Vagina (tissue), 2 donors: ENCODE measurements around the gene CRYM.

ENCODE experiments used
- POLR2A ChIP-seq, 2 donors: fragments of 450-650 bp; IDR thresholded peaks; one replicate each; pipeline ENCODE4 v1.6.1; 2017; ENCODE audit warnings: antibody characterized with exemption in 2 of 2, mild to moderate bottlenecking in 2 of 2, moderate library complexity in 2 of 2
- POLR2AphosphoS5 ChIP-seq, 2 donors: sonication (generic); formaldehyde crosslinking; IDR thresholded peaks; one replicate each; pipeline ENCODE4 v1.9.0; 2017; ENCODE audit warnings: antibody characterized with exemption in 2 of 2, mild to moderate bottlenecking in 2 of 2, low read depth in 1 of 2; ENCODE audit not compliant: insufficient read depth in 1 of 2
- TF ChIP-seq, protein P1 (sequence below), 3 experiments: fragments of 450-650 bp in 2 of 3; fragments of 200-600 bp in 1 of 3; sonication (generic) in 1 of 3; IDR thresholded peaks; one replicate each; pipeline ENCODE4 v1.5.1; 2017 to 2019; ENCODE audit warnings: antibody characterized with exemption in 3 of 3, mild to moderate bottlenecking in 2 of 3, moderate library complexity in 2 of 3

DNA sequence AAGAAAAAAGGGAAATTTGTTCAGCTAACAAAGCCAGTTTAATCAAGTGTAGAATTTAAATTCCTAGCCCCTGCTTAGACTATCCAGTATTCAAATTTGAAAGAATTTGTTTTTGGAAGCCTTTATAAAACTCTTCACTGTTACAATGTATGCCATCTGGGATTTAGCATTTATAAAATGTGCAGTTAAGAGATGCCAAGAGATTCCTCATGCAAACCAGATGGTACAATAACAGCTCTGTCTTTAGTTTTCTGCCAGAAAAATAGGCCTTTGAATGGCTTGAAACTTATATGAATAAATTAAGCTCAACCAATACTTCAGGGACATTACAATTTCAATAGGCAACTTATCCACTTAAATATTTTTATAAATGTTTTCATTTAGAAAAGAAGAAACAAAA, 51.3 kb downstream of the CRYM start:
- TF ChIP-seq, protein P1, sequence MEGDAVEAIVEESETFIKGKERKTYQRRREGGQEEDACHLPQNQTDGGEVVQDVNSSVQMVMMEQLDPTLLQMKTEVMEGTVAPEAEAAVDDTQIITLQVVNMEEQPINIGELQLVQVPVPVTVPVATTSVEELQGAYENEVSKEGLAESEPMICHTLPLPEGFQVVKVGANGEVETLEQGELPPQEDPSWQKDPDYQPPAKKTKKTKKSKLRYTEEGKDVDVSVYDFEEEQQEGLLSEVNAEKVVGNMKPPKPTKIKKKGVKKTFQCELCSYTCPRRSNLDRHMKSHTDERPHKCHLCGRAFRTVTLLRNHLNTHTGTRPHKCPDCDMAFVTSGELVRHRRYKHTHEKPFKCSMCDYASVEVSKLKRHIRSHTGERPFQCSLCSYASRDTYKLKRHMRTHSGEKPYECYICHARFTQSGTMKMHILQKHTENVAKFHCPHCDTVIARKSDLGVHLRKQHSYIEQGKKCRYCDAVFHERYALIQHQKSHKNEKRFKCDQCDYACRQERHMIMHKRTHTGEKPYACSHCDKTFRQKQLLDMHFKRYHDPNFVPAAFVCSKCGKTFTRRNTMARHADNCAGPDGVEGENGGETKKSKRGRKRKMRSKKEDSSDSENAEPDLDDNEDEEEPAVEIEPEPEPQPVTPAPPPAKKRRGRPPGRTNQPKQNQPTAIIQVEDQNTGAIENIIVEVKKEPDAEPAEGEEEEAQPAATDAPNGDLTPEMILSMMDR (IDR thresholded peaks at IDR 0.05), result no peak
- TF ChIP-seq POLR2A (IDR thresholded peaks at IDR 0.05) (no peak), POLR2AphosphoS5 (IDR thresholded peaks at IDR 0.05; ENCODE audit: insufficient read depth in 1 of 2, low read depth in 1 of 2) (no peak)
